ENCODE results near the gene DHX16.
A peak's percentile ranks its signal among the peaks of the same experiment; 100 is the strongest.
"Not testable (repeated sequence)": the region's sequence is repeated elsewhere in the genome, so short reads cannot be mapped to it uniquely, and the experiment has no call there.

The DHX16 gene

DNA sequence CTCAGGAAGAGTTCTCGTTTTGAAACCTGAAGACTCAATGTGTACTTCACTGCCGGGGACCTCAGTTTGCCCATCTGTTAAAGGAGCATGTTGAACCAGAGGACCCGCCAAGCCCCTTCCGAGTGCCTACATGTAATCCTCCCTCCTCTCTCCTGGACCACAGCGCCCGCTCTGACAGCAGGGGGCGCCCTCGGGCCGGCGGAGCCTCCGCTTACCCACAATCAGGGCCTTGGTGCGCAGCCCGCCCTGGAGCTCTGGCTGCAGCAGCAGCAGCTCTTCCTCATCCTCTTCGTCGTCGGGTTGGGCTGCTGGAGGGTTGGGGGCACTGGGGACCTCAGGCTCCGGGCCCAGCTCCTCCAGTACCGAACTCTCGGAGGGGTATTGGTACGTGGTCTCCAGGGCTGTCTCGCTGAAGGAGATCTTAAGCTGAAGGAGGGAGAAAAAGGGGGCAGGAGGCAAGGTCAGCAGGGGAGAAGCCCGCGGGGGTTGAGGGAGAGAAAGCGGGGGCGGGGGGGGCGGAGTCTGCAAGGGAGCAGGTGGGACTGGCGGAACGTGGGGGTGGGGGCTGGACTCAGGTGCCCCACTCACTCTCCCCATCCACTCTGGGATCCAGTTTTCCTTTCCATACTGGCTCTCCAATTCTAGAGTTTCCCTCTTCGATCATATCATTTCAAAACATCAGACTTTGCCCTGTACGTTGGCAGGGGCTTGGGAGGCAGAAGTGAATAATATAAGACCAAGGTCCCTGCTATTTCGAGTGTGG lies 6.3 kb upstream of the DHX16 start:
- peak; percentile 84 to 91 (median 88) for DNase-seq

DNA sequence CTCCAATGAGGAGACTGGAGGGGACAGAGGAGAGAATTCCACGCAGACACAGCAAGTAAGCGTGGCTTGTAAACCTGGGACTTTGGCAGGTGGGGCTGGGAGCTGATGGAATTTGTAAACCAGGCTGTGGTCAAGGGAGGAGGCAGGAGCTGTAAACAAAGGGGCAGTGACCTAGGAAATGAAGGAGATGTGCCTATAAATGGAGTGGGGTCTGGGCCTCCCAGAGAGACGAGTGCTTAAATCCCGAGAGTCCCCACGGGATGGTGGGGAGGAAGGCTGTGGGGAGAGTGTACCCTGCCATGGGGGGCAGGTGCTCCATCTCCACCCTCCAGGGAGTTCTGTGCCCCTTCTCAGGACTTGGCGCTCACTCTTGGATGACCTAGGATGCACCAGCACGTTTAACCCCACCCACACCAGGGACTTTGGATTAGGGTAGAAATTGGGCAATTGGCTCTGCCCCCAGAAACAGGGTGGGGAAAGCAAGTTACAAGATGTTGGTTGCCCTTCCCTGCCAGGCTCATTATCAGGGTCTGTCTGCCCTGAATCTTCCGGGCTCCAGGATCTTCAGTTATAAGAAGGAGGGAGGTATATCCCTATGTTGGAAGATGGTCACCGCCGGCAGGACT lies 4.0 kb upstream of the DHX16 start:
- no peak for DNase-seq

DNA sequence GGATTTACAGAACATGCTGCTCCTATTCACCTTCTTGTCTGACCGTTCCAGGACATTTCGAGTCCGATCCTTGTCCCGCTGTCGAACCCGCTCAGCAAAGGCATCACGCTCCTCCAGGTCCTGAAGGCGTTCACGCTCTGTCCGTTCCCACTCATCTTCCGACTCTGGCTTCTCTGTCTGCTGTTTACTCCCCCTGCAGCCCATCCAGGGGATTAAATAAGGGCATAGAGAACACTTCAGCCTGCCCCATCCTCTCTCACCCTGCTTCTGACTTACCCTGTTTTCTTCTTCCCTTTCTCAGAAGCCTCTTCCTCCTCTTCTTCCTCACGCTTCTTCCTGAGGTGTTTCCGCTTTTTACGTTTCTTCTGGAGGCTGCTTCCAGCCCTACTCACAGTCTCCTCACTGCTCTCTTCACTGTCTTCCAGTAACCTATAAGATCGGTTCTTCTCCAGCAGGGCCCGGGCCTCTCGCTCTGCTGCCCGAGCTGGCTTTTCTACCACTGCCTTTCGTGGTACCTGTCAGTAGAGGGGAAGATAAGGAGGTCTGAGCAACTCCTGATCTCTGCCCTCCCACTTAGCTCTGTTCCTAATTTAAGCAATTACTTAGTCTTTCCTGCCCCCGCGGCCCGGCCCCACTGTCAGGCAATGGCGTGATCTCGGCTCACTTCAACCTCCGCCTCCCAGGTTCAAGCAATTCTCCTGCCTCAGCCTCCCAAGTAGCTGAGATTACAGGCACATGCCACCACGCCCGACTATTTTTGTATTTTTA lies 1.9 kb downstream of the DHX16 start:
- no peak for DNase-seq

DNA sequence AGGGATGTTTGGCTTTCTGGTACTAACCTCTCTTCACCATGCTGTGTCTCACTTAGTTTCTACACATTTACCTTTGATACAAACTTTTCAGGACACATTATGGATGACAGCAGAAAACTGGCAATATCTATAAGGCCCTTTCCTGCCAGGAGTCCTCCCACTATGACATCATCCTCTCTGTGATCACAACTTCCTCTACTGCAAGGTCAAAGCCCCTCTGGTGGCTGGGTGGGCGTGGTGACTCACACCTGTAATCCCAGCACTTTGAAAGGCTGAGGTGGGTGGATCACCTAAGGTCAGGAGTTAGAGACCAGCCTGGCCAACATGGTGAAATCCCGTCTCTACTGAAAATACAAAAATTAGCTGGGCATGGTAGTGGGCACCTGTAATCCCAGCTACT lies 6.5 kb downstream of the DHX16 start:
- DNase-seq: peak; percentile 73 to 79 (median 74)

DNA sequence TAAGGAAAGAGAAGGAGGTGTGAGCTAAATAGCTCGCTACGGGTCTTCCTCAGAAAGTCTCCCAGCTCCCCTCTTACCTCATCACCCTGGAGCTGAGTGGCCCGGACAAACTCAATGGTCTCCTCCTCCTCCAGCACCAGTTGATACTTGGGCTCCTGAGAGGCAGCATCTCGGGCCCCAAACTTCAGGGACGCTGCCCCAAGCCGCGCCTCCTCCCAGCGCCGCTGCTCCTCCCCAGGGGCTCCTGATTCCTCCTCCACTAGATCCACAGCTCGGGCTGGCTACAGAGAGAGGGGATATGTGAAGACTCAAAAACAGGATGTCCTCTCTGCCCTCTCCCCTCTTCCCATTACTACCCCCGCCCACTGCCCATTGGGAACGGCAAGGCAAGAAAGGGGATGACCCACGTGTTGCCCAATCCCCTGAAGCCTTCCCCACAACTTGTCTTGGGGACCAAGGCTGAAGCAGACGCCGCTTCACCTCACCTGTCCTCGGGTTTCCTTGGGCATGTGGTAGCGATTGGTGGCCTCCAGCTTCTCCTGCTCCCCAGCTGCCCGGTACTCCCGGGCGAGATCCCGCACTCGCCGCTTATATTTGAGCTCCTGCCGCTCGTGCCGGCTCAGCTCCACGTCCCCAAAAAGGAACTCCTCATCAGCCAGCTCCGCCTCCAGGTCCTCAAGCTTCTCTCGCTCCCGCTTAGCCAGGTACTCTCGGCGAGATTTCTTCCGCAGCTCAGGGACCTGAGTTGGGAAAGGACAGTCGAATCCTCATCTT lies 7.6 kb downstream of the DHX16 start:
- DNase-seq: no peak

DNA sequence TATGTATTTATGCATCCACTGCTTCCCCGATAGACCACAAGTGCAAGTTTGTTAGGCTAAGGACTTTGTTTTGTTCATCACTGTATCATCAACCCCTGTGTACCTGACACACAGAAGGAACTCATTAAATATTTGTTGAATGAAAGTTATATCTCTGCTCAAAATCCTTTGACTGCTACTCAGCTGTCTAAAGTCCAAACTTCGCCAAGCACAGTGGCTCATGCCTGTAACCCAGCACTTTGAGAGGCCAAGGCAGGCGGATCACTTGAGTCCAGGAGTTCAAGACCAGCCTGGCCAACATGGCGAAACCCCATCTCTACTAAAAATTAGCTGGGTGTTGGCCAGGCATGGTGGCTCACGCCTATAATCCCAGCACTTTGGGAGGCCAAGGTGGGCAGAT lies 14.9 kb downstream of the DHX16 start:
- DNase-seq: not testable (repeated sequence)

DNA sequence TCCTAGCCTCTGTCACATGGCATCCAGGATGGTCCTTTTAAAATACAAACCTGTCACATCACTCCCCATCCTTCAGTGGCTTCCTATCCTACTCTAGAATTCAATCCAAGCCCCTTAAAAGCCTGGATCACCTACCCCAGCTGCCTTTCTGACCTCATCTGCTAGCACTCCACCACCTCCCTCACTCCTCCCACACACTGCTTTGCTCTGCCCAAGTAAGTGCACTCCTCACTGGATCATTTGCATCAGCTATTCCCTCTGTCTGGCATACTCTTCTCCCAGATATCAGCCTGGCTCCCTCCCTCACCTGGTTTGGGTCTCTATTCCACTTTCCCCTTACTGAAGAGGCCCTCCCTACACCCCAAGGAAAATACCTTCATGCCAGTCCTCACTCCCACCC lies 15.4 kb downstream of the DHX16 start:
- no peak for DNase-seq

DNA sequence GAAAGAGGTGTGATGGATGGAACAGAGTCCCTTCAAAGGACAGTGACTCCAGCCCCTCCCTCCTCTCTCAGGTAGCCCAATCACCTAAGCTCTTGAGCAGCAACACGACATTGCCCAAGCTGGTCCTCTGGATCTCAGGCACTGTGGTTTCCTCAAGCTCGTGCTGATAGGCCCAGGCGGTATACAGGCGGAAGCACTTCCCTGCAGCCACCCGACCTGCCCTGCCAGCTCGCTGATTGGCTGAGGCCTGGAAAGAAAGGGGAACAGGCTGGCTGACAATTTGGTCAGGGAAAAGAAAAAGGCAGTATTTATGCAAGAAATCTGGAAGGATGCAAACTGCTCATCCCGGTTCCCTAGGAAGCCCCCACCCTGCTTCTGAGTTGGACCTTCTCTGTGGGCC lies 16.3 kb downstream of the DHX16 start:
- DNase-seq: peak; percentile 65 to 77 (median 70)

DNA sequence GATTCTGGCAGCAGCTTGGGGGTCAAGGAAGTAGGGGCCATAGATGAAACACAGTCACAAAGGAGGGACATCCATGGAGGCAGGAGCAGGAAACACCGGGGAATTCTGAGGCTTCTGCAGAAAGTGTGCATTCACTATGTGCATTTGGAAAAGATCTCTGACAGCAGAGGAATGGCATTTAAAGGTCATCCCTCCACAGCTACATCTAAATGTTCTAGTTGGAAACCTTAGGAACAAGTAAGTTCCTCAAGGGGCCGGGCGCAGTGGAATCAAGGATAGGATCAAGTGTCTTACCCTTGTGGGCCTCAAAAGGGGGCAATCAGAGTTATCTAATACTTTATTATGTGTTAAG lies 17.1 kb downstream of the DHX16 start:
- no peak for DNase-seq

DNA sequence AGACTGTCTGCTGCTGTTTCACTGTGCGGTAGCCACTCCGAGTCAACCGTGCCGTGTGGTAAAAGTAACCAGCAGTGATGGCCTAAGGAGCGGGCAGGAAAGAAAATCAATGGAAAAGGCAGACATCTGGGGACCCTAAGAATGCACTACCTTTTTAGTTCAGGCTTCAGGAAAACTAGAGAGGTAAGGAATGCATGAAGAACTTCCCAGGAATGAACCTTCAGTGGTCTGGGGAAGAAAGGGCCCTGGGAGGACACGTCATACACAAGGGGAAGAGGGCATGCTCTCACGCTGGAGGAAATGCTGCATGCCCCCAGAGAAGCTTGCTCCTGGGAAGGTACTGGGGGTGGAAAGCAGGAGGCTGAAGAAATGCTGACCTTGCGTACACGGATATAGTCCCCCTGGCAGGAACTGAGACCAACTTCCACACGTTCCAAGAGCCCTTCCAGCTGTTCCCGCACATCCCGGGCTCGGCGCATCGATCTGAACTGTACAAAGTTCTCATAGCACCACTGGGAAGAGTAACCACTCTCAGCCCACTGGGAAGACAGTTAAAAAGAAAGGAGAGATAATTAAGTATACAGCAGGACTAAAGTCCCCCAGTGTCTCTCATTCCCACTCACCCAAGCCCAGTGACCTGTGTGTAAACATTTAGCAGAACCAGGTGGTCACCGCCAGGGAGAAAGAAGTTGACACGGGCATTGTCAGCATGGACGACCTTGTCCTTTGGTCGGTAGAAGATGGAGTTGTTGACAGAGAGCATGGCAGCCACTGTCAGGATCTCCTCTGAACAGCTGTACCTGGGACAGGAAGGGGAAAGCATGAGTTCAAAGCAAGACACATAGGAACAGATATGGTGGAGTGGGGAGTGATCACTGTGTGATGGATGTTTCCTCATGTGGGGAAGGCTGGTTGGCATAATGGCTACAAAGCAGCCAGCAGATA lies 17.7 kb downstream of the DHX16 start:
- no peak for DNase-seq

DNA sequence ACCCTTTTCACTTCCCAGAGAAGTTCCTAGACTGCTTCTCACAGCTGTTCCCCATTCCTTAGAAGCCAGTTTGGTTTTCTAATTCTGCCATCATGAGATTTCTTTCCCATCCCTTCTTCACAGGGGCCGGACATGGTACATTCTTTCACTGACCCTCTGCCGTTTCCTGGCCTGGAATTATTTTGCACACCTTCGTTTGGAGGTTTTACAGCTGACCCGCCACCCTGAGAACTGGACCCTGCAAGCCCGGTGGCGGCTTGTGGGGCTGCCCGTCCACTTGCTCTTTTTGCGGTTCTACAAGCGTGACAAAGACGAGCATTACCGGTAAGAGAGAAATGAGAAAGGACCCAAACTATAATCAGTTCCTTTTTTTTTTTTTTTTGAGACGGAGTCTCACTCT lies 21.7 kb downstream of the DHX16 start:
- DNase-seq: no peak

DNA sequence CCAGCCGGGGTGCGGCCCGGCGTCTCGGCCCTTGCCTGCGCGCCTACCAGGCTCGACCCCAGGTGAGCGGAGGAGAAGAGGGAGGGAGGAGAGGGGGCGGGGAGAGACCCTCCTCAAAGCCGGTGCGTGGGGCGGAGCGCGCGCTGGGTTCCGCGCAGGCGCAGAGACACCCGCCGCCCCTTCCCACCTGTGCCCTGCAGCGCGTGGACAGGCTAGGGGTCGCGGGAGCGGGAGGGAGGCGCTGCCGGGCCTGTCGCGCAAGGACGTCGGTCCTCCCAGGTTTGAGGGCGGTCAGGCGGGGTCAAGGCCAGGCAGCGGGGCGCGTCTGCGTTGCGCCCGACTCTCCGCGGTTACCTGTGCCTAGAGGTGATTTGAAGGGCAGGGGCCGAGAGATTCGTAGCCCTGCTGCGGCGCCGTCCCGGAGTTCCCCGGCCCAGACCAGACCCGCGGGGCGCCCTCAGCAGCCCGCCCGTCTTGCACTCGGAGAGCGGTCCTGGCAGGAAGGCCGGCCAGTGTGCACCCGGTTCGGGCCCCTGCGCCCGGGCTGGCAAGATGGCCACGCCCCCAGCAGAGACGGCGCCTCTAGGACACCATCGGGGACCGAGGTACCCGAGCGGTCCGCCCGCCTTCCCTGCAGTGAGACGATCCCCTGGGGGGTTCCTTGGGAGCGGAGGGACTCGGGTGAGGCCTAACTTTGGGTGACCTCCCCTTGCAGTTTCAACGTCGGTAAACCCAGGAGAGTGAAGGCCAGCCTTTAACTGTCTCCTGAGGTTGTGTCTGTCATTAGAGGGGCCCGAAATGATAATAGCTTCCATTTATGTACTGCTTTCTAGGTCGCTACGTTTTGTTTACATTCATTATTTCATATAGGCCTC lies 25.3 kb downstream of the DHX16 start:
- peak; percentile 70 to 87 (median 79) for DNase-seq

DNA sequence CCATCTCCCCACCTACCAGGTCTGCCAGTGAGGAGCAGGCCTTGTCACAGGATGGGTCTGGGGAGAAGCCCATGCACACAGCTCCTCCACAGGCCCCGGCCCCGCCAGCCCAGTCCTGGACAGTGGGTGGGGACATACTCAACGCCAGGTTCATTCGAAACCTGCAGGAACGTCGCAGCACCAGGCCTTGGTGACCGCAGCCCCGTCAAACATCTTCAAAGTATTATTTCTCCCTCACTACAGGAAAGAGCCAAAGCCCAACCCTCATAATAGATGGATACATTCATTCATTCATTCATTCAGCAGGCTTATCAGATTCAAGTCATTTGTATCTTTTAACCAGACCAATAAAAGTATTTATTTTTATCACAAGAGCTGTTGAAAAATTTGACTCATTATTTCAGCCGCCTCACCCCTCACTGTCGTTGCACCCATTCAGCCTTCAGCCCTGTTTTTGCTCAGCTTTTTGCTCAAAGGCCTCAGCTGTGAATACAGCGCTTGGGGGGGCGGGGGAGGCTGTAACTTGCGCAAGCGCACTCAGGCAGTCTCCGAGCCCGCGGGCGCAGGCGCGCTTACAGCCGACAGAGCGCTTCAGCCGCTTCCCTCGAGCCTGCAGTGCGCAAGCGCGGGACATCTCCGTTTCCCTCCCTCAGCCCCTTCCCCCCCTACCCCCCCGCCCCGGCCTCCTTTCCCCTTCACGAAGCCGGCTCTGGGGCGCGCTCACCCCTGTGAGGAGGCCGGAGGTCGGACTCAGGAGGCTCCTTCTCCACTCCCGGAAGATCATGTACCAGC lies 26.2 kb downstream of the DHX16 start, which contains the start of gene C6orf136:
Gene C6orf136 (plus strand): TSS at position 684 of the 792 bp plus-strand sequence. CDS start 99 bp downstream, at position 783.
- DNase-seq: peak; percentile 95 to 98 (median 97)

DNA sequence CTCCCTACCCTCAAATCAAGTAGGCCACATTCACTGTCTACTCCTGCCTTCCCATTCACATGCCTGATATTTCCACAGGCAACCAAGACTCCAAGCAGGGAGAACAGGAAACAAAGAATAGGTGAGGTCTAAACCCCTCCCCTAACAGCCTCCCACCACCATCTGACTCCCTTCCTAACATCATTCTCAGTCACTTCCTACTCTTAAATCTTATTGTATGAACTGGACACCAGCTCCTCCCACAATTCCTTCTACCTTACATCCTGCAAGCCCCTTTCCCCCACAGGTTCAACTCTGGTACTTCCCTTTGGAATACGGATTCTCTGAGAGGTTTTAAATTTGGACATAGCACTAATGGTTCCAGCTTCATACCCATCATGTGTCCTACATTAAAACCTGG lies 26.8 kb downstream of the DHX16 start:
- no peak for DNase-seq

DNA sequence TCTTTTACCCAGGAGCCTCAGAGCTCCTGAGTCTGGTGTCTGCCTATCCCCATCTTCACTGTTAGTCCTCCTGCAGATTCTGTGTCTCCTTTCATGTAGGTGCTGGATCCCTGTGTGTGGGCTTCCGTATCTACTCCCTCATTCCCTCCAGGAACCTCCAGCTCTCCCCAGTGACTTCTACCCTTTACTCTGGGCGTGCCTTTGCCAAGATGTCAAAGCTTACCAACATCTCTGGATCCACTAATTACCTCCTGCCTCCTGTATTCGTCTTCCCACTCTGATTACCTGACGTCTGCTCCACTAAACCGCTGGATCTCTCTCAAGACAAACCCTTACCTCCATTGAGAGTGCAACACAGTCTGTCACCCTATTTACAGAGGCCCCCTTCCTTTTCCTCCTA lies 28.0 kb downstream of the DHX16 start:
- no peak for DNase-seq

DNA sequence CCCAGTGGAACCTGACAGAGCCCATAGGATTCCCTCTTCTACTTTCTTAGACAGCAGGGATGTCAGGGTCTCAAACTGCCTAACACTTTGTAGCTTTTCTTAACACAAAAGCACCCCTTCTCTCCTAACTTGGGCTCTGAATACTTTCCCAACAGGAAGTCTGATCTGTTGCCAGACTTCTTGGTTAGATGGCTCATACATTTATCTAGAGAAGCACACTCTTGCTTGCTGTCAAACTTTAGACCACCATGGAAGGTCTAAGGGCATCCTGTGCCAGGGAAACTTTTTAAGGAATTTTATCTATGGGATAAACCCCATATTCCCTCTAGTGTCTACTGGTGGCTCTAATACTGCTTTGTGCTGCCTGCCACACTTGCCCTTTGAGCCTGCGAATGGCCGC lies 29.1 kb downstream of the DHX16 start:
- no peak for DNase-seq

DNA sequence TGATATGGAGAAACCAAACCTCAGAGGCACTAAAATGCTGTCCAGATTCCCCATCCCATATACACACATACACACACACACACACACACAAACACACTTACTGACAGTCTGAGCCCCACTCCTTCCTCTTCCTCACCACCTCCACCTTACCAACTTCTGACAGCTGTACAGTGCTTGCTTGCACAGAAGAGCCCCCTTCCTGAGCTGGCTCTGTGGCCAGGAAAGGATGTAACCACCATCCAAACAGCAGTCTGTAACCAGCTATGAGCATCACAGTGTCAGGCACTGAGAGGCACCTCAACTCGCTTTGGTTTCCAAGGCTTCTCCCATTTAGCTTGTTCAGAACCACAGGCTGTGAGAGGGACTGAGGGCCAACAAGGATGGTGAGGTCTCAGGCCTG lies 31.8 kb downstream of the DHX16 start:
- DNase-seq: no peak

DNA sequence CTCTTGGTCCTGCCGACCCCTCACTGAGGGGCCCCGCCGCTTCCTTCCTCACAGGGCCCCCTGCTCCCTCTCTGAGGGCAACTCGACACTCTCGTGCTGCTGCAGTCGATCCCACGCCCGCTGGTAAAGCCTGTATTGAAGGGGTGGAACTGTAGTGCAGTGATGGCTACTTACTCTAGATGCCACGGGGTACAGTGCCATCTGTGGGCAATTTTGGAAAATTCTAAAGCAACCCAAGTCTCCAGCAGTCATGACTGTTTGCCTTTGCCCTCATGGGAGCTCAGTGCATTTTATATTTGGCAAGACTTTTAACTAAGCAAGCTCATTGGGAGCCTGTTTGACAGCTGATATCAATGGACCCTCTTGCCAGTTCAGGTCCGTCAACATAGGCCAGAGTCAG lies 32.3 kb downstream of the DHX16 start:
- peak in 1 of 3 donors; percentile 24 for DNase-seq

DNA sequence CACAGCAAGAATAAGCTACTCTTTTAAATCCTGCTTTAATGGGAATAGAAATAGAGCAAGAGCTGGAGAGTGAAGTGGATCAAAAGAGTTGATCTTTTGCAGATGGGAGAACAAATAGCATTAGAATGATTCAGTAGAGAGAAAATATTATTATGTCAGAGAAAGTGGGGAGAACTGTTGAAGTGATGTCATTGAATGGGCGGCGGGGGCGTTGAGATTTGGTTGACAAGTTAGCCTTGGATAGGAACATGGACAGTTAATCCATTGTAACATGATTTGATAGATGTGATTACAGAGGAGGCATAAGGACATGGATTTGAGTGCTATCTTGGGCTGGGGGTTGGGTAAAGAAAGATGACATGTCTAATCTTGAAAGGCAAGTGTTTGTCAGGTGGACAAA lies 37.0 kb downstream of the DHX16 start:
- DNase-seq: peak in 1 of 3 donors; percentile 13

Measured in suppressor macrophage treated with lipopolysaccharide for 1 hour (primary cell).